GM18868 (cell line): Measurements from ENCODE around the gene GALK1.
A peak's percentile ranks its signal among the peaks of the same experiment; 100 is the strongest.
"Not testable (repeated sequence)": the region's sequence is repeated elsewhere in the genome, so short reads cannot be mapped to it uniquely, and the experiment has no call there.

ENCODE experiments used
- ATAC-seq: cut with Tn5 transposase; IDR thresholded peaks from one replicate; pipeline ENCODE4 v1.9.1; 2021; ENCODE audit warnings: mild to moderate bottlenecking, moderate library complexity; ENCODE audit not compliant: unreplicated experiment

Gene GALK1

DNA sequence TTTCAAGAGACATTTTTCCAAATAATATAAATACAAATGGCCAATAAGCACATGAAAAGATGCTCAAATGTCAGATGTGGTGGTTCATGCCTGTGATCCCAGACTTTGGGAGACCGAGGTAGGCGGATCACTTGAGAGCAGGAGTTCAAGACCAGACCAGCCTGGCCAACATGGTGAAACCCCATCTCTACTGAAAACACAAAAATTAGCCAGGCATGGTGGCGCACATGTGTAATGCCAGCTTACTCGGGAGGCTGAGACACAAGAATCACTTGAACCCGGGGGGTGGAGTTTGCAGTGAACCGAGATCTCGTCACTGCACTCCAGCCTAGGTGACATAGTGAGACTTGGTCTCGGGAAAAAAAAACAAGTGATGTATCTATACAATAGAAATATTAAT lies 2.9 kb upstream of the GALK1 start:
- ATAC-seq: no peak

DNA sequence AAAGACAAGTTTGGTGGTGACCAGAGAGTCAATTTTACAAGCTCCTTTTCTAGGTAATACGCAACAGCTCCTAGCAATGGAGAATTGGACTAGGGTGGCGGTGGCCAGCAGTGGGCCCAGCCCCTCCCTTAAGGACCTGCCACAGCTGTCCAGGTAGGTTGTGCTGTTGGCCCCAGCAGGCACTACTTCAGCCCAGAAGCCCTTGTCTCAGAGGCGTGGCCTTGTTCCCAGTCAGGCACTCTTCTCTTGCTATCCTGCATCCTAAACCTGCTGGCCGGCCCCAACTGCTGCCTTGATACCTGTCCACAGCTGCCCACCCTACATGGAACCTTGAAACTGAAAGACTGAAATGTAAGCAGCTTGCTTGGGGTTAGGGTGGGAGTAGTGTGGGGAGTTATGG lies 989 bp upstream of the GALK1 start:
- no peak for ATAC-seq

DNA sequence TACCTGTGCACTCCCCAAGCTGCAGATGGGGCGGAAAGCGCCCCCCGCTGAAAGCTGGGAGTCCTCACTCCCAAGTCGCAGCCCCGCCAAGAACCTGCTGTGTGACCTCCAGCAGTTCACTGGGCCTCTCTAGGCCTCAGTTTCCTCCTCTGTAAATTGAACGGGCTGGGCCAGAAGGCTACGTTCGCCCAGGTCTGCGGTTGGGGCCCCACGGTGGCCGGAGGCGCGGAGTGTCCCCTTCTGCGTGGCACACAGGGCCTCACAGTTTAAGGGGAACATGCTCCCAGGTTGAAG lies 628 bp downstream of the GALK1 start:
- no peak for ATAC-seq

DNA sequence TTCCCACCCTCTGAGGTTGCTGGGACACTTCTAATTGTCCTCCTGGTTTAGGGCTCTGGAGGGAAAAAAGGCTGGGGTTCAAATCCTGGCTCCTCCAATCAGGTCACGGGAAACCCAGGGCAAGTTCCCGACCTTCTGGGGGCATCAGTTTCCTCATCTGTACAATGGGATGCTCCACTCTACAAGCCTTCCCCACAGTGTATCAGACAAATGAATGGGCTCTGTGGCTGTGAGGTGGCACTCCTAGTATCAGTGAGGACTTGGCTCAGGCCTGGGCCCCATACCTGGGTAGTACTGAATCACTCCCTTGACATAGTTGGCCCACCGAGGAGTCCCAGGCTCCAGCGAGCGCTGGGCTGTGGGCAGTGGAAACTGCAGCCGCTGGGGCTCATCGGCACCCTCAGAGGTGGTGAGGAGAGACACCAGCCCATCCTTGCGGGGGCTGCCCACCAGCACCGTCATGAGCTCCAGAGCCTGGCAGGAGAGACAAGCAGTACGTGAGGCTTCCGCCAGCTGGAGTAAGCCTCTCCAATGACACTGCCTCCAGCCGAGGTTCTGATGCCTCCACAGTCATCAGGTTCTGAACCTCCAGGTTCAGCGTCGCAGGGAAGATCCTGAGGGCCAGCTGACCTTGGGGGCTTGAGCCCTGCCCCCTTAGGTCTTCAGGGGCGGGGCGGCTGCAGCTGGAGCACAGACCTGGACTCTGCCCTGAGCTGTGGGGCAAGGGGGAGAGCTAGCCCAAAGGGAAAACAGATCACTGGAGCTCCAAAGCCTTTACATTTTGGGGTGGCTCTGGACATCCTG lies 1.2 kb downstream of the GALK1 start:
- ATAC-seq: no peak

DNA sequence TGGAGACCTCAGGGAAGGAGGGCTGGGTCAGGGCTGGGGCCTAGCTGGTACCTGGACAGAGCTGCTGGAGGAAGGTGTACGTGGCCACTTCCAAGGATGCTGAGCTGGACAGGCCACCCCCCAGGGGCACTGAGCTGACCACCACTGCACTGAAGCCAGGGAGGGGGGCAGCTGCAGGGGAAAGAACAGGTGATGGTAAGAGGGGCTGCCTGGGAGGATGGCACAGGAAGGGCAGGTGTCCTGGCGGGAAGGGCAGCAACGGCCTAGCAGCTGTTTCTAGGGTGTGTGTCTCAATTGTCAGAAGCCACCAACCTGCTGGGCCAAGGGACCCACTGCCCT lies 1.8 kb downstream of the GALK1 start:
- ATAC-seq: no peak

DNA sequence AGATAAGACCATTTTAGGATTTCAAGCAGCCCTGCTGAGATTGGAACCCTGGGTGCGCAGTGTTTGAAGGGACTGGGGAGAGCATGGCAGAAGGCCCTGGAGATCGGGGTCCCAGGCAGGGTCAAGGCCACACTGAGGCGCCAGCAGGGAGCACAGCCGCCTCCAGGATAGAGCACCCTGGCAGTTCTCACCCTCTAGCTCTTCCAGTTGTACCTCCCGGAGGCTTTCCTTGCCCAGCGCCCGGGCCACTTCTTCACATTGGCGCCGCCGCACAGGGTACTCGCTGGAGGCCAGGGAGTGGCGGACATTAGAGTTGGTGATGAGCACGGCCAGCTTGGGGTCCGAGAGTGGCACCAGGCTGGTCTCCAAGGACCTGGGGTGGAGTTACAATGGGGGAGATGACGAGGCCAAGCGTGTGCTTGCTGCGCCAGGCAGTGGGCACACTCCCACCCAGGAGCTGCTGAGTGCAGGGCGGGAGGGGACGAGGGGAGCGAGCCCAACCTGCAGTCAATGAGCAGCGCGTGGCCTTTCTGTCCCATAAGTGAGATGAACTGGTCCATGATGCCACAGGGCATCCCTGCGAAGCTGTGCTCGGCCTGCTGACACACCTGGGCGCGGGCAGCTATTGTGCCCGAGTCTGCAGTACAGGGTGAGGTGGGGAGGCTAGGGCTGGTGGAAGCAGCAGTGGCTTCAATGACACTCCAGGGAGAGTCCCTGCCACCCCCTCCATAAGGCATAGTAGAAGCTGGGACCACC lies 2.3 kb downstream of the GALK1 start:
- no peak for ATAC-seq

DNA sequence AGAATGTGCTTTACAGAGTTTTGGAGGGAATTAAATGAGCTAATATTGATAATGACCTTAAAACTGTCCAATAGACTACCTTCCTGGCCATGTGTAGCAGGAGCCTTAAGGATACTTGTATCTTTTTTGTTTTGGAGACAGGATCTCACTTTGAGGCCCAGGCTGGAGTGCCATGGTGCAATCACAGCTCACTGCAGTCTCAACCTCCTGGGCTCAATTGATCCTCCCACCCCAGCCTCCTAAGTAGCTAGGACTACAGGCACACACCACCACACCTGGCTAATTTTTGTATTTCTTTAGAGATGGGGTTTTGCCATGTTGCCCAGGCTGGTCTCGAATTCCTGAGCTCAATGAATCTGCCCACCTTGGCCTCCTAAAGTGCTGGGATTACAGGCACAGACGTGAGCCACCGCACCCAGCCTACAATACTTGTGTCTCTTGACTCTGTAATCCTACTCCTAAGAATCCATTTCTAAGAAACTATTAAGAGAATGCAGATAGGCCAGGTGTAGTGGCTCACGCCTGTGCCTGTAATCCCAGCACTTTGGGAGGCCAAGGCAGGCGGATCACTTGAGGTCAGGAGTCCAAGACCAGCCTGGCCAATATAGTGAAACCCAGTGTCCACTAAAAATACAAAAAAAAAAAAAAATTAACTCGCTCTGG lies 4.9 kb downstream of the GALK1 start:
- ATAC-seq: not testable (repeated sequence)

DNA sequence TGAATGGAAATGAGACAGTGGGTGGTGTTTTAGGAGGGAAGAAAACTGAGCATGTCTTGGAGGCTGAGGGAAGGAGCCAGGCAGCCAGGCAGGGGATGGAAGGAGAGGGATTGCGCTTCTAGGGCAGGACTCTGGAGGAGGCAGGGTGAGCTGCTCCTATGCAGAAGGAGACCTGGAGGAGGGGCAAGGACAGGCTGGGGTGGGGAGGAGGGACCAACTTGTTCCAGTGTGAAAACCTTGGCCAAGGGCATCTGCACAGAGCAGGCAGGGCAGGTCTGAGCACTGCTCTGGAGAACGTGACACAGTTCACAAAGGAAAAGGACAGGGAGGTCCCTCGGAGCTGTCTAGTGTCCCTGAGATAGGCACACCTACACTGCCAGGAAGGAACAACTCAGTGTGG lies 5.5 kb downstream of the GALK1 start:
- ATAC-seq: no peak

DNA sequence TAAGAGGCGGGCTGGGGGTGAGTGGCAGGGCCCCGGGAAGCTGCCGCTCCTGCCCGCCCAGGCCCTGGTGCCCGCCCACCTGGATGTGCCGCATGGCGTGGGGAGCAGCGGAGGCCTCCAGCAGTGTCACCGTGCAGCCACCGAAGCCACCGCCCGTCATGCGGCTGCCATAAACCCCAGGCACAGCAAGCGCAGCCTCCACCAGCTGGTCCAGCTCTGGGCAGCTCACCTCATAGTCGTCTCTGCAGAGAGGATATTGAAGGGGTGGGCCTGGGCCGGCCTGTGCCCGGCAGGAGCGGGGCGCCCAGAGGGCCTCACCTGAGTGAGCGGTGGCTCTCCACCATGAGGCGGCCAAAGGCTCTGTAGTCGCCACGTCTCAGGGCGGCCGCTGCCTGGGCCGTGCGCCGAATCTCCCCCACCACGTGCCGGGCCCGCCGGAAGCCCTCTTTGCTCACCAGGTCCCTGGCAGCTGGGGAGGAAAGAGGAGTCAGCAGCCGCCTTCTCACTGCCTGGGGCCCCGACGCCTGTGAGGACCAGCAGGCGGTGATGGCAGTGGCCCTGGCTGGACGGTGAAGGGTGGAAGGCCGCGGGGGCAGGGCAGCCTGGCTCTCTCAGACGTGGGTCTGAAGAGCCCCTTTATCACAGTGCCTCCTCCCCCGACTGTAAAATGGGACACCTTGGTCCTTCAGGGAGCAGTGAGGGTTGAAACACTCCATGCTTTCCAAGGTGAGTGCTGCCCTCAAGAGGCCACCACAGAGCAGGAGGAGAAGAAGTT lies 6.7 kb downstream of the GALK1 start:
- ATAC-seq: no peak

DNA sequence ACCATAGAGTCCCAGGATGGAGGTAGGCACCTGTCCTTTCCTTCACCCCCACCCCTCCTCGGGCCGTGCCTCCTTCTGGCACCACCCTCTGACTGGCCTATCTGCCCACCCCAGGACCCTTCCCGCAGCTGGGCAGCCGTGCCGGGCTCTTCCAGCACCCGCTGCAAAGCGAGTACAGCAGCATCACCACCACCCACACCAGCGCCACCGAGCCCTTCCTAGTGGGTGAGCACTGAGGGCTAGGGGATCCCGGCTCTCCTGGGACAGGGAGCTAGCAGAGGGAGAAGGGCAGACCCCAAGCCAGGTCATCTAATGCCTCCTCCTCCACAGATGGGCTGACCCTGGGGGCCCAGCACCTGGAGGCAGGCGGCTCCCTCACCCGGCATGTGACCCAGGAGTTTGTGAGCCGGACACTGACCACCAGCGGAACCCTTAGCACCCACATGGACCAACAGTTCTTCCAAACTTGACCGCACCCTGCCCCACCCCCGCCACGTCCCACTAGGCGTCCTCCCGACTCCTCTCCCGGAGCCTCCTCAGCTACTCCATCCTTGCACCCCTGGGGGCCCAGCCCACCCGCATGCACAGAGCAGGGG lies 7.8 kb downstream of the GALK1 start:
- ATAC-seq: no peak

DNA sequence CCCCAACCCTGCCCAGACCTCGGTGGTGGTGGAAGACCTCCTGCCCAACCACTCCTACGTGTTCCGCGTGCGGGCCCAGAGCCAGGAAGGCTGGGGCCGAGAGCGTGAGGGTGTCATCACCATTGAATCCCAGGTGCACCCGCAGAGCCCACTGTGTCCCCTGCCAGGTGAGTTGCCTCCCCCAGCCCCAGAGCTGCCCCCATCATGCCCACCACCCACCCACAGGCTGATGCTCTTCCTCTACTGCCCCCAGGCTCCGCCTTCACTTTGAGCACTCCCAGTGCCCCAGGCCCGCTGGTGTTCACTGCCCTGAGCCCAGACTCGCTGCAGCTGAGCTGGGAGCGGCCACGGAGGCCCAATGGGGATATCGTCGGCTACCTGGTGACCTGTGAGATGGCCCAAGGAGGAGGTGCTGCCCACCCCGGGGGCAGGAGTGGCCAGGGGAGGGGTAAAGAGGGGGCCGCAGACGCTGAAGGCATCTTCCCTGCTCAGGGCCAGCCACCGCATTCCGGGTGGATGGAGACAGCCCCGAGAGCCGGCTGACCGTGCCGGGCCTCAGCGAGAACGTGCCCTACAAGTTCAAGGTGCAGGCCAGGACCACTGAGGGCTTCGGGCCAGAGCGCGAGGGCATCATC lies 8.4 kb downstream of the GALK1 start:
- ATAC-seq: no peak

DNA sequence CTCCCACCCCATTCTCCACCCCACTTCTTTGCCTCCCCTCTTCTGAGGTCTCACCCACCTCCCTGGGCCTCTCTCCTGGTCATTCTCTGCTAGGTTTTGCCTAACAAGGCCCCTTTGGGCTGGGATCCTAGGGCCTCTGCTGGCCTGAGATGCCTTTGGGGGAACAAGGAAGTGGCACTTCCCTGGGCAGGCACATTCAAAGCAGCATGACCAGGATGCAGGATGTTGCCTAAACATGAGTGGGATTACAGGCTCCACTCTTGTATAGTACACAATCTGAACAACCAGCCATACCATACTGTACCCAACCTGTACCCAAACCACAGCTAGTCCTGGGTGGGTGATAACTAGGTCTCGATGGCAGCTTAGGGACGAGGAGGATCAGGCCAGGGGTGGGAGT lies 9.0 kb downstream of the GALK1 start:
- ATAC-seq: no peak

DNA sequence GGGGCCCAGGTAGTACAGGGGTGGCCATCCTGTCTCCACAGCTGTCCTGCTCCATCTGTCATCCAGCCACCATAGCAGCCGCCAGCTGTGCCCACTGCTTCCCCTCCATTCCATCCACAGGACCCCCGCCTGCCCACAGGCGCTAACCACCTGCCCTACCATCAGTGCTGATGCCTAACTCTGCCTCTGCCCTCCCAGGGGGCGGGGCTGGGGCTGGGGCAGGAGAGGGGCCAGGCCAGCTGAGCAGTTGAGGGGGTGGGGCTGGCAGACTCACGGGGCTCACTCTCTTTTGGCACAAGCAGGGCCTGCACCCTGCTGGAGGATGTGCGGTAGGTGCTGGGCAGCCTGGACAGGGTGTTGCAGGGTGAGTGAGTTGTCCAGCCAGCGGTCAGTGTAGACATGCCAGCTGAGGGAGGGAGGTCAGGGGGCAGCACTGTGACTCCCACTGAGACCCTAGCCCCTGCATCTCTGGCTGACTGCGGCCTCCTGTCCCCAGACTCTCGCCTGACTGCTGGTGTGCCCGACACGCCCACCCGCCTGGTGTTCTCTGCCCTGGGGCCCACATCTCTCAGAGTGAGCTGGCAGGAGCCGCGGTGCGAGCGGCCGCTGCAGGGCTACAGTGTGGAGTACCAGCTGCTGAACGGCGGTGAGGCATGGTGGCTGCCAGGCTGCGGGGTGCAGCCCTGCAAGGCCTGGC lies 9.6 kb downstream of the GALK1 start:
- no peak for ATAC-seq

DNA sequence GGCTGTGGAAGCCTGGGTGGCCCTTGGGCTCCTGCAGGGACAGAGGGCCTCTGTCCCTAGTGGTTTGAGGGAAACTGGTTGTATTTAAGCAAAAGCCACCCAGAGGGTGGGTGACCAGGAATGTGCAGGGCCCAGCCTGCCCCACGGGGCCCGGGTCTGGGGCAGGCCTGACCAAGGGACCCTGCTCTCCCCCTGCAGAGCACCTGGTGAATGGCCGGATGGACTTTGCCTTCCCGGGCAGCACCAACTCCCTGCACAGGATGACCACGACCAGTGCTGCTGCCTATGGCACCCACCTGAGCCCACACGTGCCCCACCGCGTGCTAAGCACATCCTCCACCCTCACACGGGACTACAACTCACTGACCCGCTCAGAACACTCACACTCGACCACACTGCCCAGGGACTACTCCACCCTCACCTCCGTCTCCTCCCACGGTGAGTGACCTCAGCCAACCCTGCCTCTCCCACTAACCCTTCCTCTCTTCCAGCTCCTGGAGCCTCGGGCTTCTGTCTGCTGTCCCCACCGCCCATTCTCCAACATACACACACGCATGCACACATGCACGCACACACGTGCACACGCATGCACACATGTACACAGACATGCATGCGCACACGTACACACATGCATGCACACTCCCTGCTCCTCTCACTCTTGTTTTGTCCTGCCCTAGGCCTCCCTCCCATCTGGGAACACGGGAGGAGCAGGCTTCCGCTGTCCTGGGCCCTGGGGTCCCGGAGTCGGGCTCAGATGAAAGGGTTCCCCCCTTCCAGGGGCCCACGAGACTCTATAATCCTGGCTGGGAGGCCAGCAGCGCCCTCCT lies 10.4 kb downstream of the GALK1 start:
- ATAC-seq: no peak

DNA sequence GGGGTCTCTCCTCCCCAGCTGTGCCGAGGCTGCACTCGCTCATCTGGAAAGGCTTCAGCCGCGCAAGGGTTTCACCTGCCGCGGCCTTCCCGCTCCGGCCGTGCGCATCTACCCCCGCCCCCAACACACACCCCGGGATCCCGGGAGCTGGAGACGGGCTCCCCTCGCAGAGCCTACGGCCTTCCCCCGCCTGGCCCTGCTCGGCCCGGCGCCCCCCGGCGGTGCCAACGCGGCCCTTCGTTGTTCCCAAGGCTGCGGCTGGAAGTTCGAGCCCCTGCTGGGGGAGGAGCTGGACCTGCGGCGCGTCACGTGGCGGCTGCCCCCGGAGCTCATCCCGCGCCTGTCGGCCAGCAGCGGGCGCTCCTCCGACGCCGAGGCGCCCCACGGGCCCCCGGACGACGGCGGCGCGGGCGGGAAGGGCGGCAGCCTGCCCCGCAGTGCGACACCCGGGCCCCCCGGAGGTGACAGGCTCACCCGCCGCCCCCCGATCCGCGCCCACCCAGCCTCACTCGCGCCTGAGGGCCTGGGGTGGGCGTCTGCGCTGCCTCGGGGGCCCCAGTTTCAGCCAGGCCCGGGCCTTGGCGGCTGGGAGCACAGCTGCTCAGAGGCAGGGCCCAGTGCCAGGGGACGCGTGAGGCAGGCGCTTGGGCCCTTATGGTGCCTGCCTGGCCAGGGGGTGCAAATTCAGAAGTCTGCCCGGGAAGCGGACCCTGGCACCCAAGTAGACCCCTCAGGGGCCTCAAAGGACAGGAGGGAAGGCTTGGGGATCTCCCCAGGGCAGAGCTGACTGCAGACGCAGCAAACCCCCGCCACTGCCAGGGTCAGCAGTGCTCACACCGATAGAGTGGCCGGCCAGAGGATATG lies 11.2 kb downstream of the GALK1 start:
- peak; percentile 54 for ATAC-seq

DNA sequence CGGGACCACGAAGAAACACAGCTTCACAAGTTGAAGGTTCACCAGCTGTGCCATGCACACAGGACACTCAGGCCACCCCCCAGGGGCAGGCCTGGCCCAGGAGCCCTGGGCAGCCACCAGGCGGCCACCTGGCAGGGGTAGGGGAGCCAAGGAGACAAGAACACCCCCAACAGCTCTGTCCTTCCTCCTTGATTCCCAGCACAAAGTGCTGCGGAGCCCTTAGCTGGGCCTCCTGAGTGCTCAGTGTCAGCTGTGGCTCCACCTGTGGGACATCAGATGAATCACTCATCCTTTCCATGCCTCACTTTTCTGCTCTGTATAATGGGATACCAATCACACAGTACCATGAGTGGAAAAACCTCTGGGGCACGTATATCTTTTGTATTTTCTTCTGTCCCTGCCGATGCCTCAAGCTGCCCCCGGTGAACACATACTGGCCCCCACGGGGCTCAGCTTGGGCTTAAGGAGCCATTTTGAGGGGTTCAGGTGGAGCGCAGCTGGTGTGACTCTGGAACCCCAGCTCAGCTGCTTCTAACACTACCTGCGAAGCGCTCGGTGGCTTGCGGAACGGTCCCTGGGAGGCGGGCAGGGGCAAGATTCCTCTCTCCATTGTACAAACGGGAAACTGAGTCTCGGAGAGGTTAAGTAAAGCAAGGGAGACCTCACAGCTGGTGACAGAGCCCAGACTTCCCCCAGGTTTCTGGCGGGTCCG lies 12.0 kb downstream of the GALK1 start:
- ATAC-seq: no peak

DNA sequence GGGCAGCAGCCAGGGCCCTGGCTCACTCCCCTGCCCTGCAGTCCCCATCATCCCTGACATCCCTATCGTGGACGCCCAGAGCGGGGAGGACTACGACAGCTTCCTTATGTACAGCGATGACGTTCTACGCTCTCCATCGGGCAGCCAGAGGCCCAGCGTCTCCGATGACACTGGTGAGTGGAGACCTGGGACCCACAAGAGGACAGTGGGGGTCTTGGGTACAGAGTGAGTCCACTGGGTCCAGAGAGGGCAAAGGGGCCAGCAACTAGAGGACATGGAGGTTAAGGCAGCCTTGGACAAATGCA lies 12.6 kb downstream of the GALK1 start:
- ATAC-seq: no peak
